Measurements from ENCODE around the gene PRG2. TPM values are rescaled to one million over a fixed set of nuclear protein-coding genes. Genes with fewer than 3 reads are reported as not detected.

The PRG2 gene
- total RNA-seq, 1 experiment from 2014 or later = not detected

DNA sequence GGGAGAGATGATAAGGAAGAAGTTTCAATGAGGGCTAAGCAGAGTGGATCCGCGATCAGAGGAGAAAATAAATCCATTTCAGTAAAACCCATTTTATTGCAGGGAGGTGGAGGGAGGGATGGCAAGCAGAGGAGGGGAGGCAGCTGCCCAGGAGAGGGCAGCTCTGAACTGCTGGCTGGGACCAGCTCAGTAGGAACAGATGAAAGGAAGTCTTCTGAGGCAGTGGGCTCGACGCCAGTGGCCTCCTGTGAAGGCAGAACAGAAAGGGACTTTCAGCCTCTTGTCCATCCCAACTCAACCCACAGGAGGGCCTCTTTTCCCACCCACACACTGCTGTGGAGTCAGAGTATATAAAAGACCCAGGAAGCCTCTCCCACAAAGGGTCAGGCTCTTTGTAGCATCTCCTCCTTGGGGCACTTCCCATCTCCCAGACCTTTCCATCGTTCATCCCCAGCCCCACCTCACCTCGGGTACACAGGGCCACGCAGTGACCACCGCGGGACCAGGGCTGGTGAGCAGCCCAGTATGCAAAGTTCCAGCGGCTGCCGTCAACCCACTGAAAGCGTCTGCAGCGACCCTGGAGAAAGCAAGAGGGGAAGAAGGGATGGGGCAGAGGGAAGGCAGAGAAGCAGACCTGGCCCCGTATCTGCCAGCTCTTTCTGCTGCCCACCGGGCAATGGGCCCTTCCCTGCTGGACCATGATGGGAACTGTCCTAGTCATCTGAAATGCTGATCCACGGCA is 3.0 kb downstream of the PRG2 start:
- Histone ChIP-seq H4K20me1 (ENCODE audit: insufficient read depth, low read depth, low read length) (no peaks in the 10 kb centered on the region), H2AFZ (ENCODE audit: low read length) (no peak overlapping the region), H3K27ac (ENCODE audit: low read length) (no peak overlapping the region), H3K4me2 (ENCODE audit: low read depth, low read length, poor library complexity, severe bottlenecking) (no peak overlapping the region), H3K9ac (ENCODE audit: low read length) (no peak overlapping the region), H3K4me1 (ENCODE audit: low read length) (no peaks in the 10 kb centered on the region), H3K27me3 (ENCODE audit: low read length) (no peaks in the 10 kb centered on the region), H3K79me2 (ENCODE audit: low read length) (no peaks in the 10 kb centered on the region), H3K9me2 (replicated peaks; ENCODE audit: insufficient read depth, low read length) (no peaks in the 10 kb centered on the region), H3K4me3 (ENCODE audit: low read length) (no peak overlapping the region), H3K9me3 (ENCODE audit: low read length) (no peaks in the 10 kb centered on the region), H3K36me3 (ENCODE audit: insufficient read depth, low read length) (no peaks in the 10 kb centered on the region)
- DNase-seq = no peak

DNA sequence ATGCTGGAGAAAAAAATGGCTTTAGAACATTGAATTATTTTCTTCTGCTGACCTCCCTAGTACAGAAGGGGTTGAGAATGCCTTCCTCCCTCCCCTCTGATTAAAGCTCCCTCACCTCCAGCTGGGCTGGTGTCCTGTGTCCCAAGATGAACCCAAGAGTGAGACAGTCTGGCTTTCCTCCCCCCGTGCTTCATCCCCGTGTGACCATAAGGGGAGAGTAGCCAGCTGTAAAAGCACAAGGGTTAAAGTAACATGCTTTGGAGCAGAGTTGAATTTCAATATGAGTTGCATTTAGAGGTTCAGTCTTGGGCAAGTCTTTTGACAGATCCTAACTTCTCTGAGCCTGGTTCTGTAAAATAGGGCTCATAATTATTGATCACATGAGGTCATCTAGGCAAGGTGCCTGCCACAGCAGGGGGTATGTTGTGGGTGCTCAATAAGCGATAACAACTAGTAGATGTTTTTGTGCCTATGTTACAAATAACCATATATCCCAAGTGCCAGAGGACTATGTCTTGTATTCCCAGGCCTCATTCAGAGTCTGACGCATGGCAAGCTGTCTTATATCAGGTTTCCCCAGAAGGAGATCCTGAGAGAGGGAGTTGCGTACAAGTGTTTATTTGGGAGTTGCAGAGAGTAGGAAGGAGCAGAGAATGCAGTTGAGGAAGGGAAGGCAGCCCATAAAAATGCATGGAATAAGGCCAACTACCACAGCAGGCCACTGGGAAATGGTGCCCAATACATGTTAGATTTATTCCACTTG is 4.1 kb downstream of the PRG2 start:
- Histone ChIP-seq H3K79me2 (ENCODE audit: low read length) (no peaks in the 10 kb centered on the region), H3K4me2 (ENCODE audit: low read depth, low read length, poor library complexity, severe bottlenecking) (no peak overlapping the region), H3K9ac (ENCODE audit: low read length) (no peak overlapping the region), H3K4me1 (ENCODE audit: low read length) (no peaks in the 10 kb centered on the region), H3K9me3 (ENCODE audit: low read length) (no peaks in the 10 kb centered on the region), H4K20me1 (ENCODE audit: insufficient read depth, low read depth, low read length) (no peaks in the 10 kb centered on the region), H3K4me3 (ENCODE audit: low read length) (no peak overlapping the region), H3K9me2 (replicated peaks; ENCODE audit: insufficient read depth, low read length) (no peaks in the 10 kb centered on the region), H3K27me3 (ENCODE audit: low read length) (no peaks in the 10 kb centered on the region), H2AFZ (ENCODE audit: low read length) (no peak overlapping the region), H3K36me3 (ENCODE audit: insufficient read depth, low read length) (no peaks in the 10 kb centered on the region), H3K27ac (ENCODE audit: low read length) (no peak overlapping the region)
- no peak for DNase-seq

DNA sequence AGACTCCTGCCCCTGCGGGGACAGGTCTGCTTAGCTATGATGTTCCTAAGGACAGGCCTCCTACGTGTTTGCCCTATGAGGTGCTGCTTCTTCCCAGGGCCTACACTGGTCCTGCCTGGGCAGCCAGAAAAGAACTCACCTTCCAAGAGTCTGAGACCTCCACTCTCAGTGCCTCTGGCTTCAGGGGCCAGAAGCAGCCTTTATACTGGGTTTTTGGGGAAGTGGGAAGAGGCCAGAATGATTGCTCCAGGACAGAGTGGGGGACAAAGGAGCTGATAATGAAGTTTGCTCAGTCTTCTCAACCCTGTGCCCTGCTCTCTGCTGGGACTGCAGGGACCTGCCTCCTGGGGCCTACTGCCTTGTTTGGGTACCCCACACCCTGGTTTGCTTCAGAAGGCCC is 9.5 kb downstream of the PRG2 start, which contains the start of gene PRG3:
Gene PRG3, minus strand, starts transcription at position 176 of the 400 bp plus-strand sequence. CDS start 442 bp downstream, outside the sequence.
- Histone ChIP-seq H3K4me3 (ENCODE audit: low read length) (no peak within 1 kb of the TSS), H3K36me3 (ENCODE audit: insufficient read depth, low read length) (no peaks in the 10 kb centered on the region), H3K9me2 (replicated peaks; ENCODE audit: insufficient read depth, low read length) (no peaks in the 10 kb centered on the region), H3K9me3 (ENCODE audit: low read length) (no peaks in the 10 kb centered on the region), H2AFZ (ENCODE audit: low read length) (no peak within 1 kb of the TSS), H3K79me2 (ENCODE audit: low read length) (no peaks in the 10 kb centered on the region), H4K20me1 (ENCODE audit: insufficient read depth, low read depth, low read length) (no peaks in the 10 kb centered on the region), H3K27ac (ENCODE audit: low read length) (no peak within 1 kb of the TSS), H3K4me2 (ENCODE audit: low read depth, low read length, poor library complexity, severe bottlenecking) (no peak within 1 kb of the TSS), H3K4me1 (ENCODE audit: low read length) (no peaks in the 10 kb centered on the region), H3K27me3 (ENCODE audit: low read length) (no peaks in the 10 kb centered on the region), H3K9ac (ENCODE audit: low read length) (no peak within 1 kb of the TSS)
- DNase-seq = no peak

DNA sequence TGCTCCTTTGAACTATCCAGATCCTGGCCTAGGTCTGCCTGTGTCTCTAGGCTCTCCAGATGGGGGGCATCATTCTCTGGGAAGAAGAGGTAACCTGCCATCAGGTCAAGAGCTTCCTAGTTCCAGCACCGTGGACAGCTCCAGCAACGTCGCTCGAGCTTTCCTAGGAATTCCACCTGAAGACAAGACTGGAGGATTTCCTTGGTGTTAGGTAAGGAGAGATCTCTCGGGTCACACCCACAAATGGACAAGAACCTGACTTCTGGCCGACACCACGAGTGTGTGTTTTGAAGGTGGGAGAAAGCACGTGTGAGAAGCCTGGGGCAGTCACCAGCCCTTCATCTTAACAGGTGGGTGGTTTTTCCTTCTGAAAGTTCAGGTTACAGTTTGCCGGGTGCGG is 10.7 kb downstream of the PRG2 start:
- no peak overlapping the region for H2AFZ ChIP-seq (ENCODE audit: low read length)
- H3K4me2 ChIP-seq (ENCODE audit: low read depth, low read length, poor library complexity, severe bottlenecking) = no peak overlapping the region
- no peak overlapping the region for H3K27ac ChIP-seq (ENCODE audit: low read length)
- H3K36me3 ChIP-seq (ENCODE audit: insufficient read depth, low read length) = no peaks in the 10 kb centered on the region
- H4K20me1 ChIP-seq (ENCODE audit: insufficient read depth, low read depth, low read length) = no peaks in the 10 kb centered on the region
- no peak overlapping the region for H3K4me3 ChIP-seq (ENCODE audit: low read length)
- no peaks in the 10 kb centered on the region for H3K9me2 ChIP-seq (replicated peaks; ENCODE audit: insufficient read depth, low read length)
- no peak overlapping the region for H3K9ac ChIP-seq (ENCODE audit: low read length)
- no peaks in the 10 kb centered on the region for H3K9me3 ChIP-seq (ENCODE audit: low read length)
- H3K27me3 ChIP-seq (ENCODE audit: low read length) = no peaks in the 10 kb centered on the region
- no peaks in the 10 kb centered on the region for H3K79me2 ChIP-seq (ENCODE audit: low read length)
- no peak for DNase-seq
- no peaks in the 10 kb centered on the region for H3K4me1 ChIP-seq (ENCODE audit: low read length)

DNA sequence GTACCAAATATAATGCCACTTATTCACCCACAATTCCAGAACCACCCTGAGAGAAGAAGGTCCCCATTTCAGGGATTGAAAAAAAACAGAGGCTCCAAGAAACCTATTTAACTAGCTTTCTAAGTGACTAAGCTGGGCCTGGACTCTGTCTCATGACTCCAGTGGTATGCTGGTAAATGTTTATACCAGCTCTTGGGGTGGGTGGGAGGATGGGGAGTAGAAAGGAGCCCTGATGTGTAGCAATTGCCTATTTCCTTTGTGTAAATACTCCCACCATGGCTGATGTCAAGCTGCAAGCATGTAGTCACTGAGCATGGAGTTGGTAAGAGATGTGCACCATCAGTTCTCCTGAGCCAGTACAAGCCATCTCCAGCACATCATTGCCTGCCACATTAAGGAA is 12.3 kb downstream of the PRG2 start:
- no peaks in the 10 kb centered on the region for H4K20me1 ChIP-seq (ENCODE audit: insufficient read depth, low read depth, low read length)
- DNase-seq = no peak

DNA sequence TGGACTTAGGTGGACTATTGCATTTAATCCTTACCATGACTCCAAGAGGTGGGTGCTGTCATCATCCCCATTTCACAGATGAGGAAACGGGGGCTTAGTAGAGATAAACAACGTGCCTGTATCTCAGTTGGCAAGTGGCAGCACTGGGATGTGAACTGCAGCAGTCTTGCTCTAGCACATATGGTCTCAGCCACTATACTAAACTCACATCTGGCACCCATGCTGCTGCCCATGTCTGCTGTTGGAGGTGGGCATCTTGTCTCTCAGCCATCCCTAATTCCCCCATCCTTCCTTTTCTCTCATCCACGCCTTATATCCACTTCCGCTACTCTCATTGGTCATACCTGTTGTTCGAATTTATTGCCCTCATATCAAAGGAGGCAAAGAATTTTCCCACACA is 13.3 kb downstream of the PRG2 start:
- Histone ChIP-seq H3K27me3 (ENCODE audit: low read length) (no peaks in the 10 kb centered on the region), H3K79me2 (ENCODE audit: low read length) (no peaks in the 10 kb centered on the region), H4K20me1 (ENCODE audit: insufficient read depth, low read depth, low read length) (no peaks in the 10 kb centered on the region), H3K4me1 (ENCODE audit: low read length) (no peaks in the 10 kb centered on the region), H2AFZ (ENCODE audit: low read length) (no peak overlapping the region), H3K4me2 (ENCODE audit: low read depth, low read length, poor library complexity, severe bottlenecking) (no peak overlapping the region), H3K27ac (ENCODE audit: low read length) (no peak overlapping the region), H3K9me2 (replicated peaks; ENCODE audit: insufficient read depth, low read length) (no peaks in the 10 kb centered on the region), H3K9me3 (ENCODE audit: low read length) (no peaks in the 10 kb centered on the region), H3K4me3 (ENCODE audit: low read length) (no peak overlapping the region), H3K36me3 (ENCODE audit: insufficient read depth, low read length) (no peaks in the 10 kb centered on the region), H3K9ac (ENCODE audit: low read length) (no peak overlapping the region)
- DNase-seq = no peak

More for the DNA sequence above, 12.3 kb downstream of the PRG2 start:
- H3K9me3 ChIP-seq (ENCODE audit: low read length) = no peaks in the 10 kb centered on the region
- no peak overlapping the region for H3K9ac ChIP-seq (ENCODE audit: low read length)
- H3K4me1 ChIP-seq (ENCODE audit: low read length) = no peaks in the 10 kb centered on the region
- H3K27ac ChIP-seq (ENCODE audit: low read length) = no peak overlapping the region
- no peaks in the 10 kb centered on the region for H3K79me2 ChIP-seq (ENCODE audit: low read length)
- H3K27me3 ChIP-seq (ENCODE audit: low read length) = no peaks in the 10 kb centered on the region
- no peak overlapping the region for H3K4me2 ChIP-seq (ENCODE audit: low read depth, low read length, poor library complexity, severe bottlenecking)
- H3K36me3 ChIP-seq (ENCODE audit: insufficient read depth, low read length) = no peaks in the 10 kb centered on the region
- H3K4me3 ChIP-seq (ENCODE audit: low read length) = no peak overlapping the region
- no peaks in the 10 kb centered on the region for H3K9me2 ChIP-seq (replicated peaks; ENCODE audit: insufficient read depth, low read length)
- no peak overlapping the region for H2AFZ ChIP-seq (ENCODE audit: low read length)

DNA sequence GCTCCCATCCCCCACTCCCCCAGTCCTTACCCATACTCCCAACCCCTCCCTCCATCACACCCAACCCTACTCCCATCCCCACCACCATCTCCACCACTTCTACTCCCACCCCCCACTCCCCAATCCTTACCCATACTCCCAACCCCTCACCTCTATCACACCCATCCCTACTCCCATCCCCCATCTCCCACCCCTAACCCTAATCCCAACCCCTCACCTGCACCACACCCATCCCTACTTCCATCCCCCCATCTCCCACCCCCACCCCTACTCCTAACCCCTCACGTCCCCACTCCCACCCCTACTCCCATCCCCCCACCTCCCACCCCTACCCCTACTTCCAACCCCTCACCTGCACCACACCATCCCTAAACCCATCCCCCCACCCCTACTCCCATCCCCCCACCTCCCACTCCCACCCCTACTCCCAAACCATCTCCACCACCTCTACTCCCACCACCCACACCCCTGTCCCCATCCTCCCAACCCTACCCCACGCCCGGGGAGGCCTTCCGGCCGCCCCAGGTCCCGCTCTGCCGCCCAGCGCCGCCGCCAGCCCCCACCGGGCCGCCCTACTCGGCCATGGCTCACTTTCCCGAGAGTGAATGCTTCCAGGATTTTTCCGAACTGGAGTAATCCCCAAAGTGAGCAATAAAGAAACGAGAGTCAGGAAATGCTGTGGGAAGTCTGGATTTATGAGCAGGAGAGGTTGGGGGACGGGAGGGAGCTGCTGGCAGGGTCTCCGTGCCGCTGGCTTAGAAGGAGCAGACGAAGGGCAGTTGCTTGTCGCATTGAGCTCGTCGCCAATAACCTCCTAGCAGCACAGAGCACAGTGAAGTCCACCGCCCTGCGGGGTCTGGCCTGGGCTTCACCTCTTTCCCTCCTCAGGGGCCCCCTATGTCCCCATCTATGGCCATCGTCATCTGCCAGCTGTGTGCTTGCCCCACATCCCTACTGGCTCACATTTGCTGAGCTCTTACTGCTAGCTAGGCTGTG is 14.1 kb downstream of the PRG2 start:
- H2AFZ ChIP-seq (ENCODE audit: low read length) = no peak overlapping the region
- no peak overlapping the region for H3K27ac ChIP-seq (ENCODE audit: low read length)
- H3K9me3 ChIP-seq (ENCODE audit: low read length) = no peaks in the 10 kb centered on the region
- no peaks in the 10 kb centered on the region for H4K20me1 ChIP-seq (ENCODE audit: insufficient read depth, low read depth, low read length)
- H3K79me2 ChIP-seq (ENCODE audit: low read length) = no peaks in the 10 kb centered on the region
- no peaks in the 10 kb centered on the region for H3K36me3 ChIP-seq (ENCODE audit: insufficient read depth, low read length)
- H3K4me3 ChIP-seq (ENCODE audit: low read length) = no peak overlapping the region
- no peak overlapping the region for H3K9ac ChIP-seq (ENCODE audit: low read length)
- H3K4me1 ChIP-seq (ENCODE audit: low read length) = no peaks in the 10 kb centered on the region
- no peak for DNase-seq
- H3K27me3 ChIP-seq (ENCODE audit: low read length) = no peaks in the 10 kb centered on the region
- H3K9me2 ChIP-seq (replicated peaks; ENCODE audit: insufficient read depth, low read length) = no peaks in the 10 kb centered on the region
- H3K4me2 ChIP-seq (ENCODE audit: low read depth, low read length, poor library complexity, severe bottlenecking) = no peak overlapping the region

DNA sequence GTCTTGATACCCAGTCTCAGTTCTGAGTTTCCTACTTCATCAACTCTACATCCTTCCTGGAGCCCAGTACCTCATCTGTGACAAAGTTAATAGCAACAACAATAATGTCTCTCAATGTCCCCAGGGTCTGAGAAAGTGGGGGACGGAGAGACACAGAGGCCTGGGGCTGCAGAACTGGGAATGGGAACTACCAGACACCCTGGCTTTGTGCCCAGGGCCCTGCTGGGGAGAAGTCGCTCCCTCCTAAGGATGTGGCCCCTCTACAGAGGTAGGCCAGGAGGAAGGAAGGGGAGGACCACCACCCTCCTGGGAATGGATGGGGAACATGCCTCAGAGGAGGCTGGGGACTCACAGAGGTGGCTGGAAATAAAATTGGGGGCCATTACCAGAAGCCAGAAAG is 15.0 kb downstream of the PRG2 start:
- Histone ChIP-seq H3K36me3 (ENCODE audit: insufficient read depth, low read length) (no peaks in the 10 kb centered on the region), H3K4me2 (ENCODE audit: low read depth, low read length, poor library complexity, severe bottlenecking) (no peak overlapping the region), H3K27me3 (ENCODE audit: low read length) (no peaks in the 10 kb centered on the region), H2AFZ (ENCODE audit: low read length) (no peak overlapping the region), H3K9ac (ENCODE audit: low read length) (no peak overlapping the region), H3K4me3 (ENCODE audit: low read length) (no peak overlapping the region), H3K9me3 (ENCODE audit: low read length) (no peaks in the 10 kb centered on the region), H4K20me1 (ENCODE audit: insufficient read depth, low read depth, low read length) (no peaks in the 10 kb centered on the region), H3K4me1 (ENCODE audit: low read length) (no peaks in the 10 kb centered on the region), H3K9me2 (replicated peaks; ENCODE audit: insufficient read depth, low read length) (no peaks in the 10 kb centered on the region), H3K27ac (ENCODE audit: low read length) (no peak overlapping the region), H3K79me2 (ENCODE audit: low read length) (no peaks in the 10 kb centered on the region)
- DNase-seq = no peak
